OCI-LY1 (cell line): ENCODE measurements around the gene ARHGEF17.

Experiments
- H2AFZ ChIP-seq: fragments of 200-600 bp; sonication (generic), shearing (Covaris generic); 2 replicates; pipeline ENCODE4 v1.6.0; 2014; ENCODE audit warnings: antibody characterized with exemption, mild to moderate bottlenecking, low read length
- H3F3A ChIP-seq: fragments of 200-600 bp; sonication (generic), shearing (Covaris generic); 2 replicates; pipeline ENCODE4 v1.6.0; 2014; ENCODE audit warnings: mild to moderate bottlenecking, antibody characterized with exemption, low read length, moderate library complexity; ENCODE audit not compliant: insufficient read depth
- H3K27ac ChIP-seq: fragments of 200-600 bp; sonication (generic); 2 replicates; pipeline ENCODE4 v1.5.1; 2014; ENCODE audit warnings: low read length, mixed run types, mild to moderate bottlenecking, low read depth; ENCODE audit not compliant: poor library complexity, severe bottlenecking
- H3K27me3 ChIP-seq: fragments of 200-600 bp; sonication (generic); 2 replicates; pipeline ENCODE4 v1.6.0; 2014; ENCODE audit warnings: antibody characterized with exemption, mild to moderate bottlenecking, low read length, moderate library complexity; ENCODE audit not compliant: insufficient read depth
- H3K36me3 ChIP-seq: fragments of 200-600 bp; sonication (generic); 2 replicates; pipeline ENCODE4 v1.6.1; 2014; ENCODE audit warnings: mild to moderate bottlenecking, antibody characterized with exemption, low read length, moderate library complexity, mixed read lengths; ENCODE audit not compliant: insufficient read depth
- H3K4me1 ChIP-seq: fragments of 200-600 bp; sonication (generic); 2 replicates; pipeline ENCODE4 v1.5.1; 2014; ENCODE audit warnings: mild to moderate bottlenecking, low read length, moderate library complexity; ENCODE audit not compliant: insufficient read depth, severe bottlenecking
- H3K4me2 ChIP-seq: fragments of 200-600 bp; sonication (generic), shearing (Covaris generic); 2 replicates; pipeline ENCODE4 v1.6.1; 2014; ENCODE audit warnings: low read length
- H3K4me3 ChIP-seq: fragments of 200-600 bp; sonication (generic); 2 replicates; pipeline ENCODE4 v1.5.1; 2014; ENCODE audit warnings: low read length, low read depth, mild to moderate bottlenecking, mixed read lengths; ENCODE audit not compliant: poor library complexity, severe bottlenecking
- H3K79me2 ChIP-seq: fragments of 200-600 bp; shearing (Covaris generic); 2 replicates; pipeline ENCODE4 v1.6.1; 2016; ENCODE audit warnings: mixed run types, low read length, mixed read lengths; ENCODE audit not compliant: insufficient read depth
- H3K9ac ChIP-seq: fragments of 200-600 bp; sonication (generic), shearing (Covaris generic); 2 replicates; pipeline ENCODE4 v1.6.1; 2014; ENCODE audit warnings: mild to moderate bottlenecking, low read length, mixed read lengths
- H3K9me2 ChIP-seq: fragments of 200-600 bp; sonication (generic), shearing (Covaris generic); 2 replicates; pipeline ENCODE4 v1.6.1; 2014; ENCODE audit warnings: low read depth, mild to moderate bottlenecking, low read length, mixed read lengths
- H3K9me3 ChIP-seq: fragments of 200-600 bp; shearing (Covaris generic); 2 replicates; pipeline ENCODE4 v1.6.1; 2014; ENCODE audit warnings: low read length, mixed read lengths
- H4K20me1 ChIP-seq: fragments of 200-600 bp; sonication (generic), shearing (Covaris generic); 2 replicates; pipeline ENCODE4 v1.6.0; 2016; ENCODE audit warnings: mild to moderate bottlenecking, low read length; ENCODE audit not compliant: insufficient read depth
- EZH2 ChIP-seq: fragments of 200-600 bp; sonication (generic), shearing (Covaris generic); IDR thresholded peaks from 2 replicates; pipeline ENCODE4 v1.8.0; 2017; ENCODE audit warnings: borderline replicate concordance, mixed run types, mild to moderate bottlenecking, antibody characterized with exemption, low read length, moderate library complexity, mixed read lengths
- TF ChIP-seq, protein P1 (sequence below): fragments of 200-600 bp; sonication (generic), shearing (Covaris generic); IDR thresholded peaks from 2 replicates; pipeline ENCODE4 v1.5.1; 2017; ENCODE audit warnings: mild to moderate bottlenecking, antibody characterized with exemption, low read length, moderate library complexity, mixed read lengths

The ARHGEF17 gene

DNA sequence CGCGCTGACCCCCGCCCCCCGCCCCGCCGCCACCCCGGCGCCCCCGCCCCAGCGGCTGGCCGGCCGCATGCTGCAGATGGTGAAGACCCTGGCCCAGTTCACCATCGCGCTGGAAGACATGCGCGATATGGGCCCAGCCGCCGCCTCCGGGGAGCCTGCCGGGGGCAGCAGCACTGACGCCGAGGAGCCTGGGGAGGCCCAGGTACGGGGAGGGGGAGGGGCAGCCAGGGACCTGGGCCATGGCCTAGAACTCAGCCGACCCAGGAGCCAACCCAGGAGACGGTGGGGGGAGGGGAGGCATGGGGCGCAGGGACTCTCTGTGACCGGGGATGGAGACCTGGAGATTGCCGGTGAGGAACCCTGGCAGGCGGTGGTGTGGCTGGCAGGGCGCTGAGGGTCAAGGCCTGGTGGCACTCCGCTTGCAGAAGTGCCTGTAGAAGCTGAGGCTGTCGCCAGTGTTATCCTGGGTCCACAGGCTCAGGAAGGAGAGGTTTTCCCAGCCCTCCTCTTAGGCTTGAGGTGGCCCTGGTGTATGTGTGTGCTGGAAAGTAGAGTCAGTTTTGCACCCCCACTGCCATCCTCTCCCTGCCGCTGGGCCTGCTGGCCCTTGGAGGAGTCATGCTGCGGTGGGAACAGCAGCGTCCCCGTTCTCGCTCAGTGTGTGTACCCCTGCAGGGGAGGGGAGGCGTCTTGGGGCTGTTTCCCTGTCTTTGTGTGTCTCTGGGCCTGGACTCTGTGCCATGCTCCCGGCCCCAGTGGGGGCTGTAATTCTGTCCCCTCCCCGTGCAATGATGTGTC, 35.2 kb downstream of the ARHGEF17 start:
- TF ChIP-seq, protein P1, sequence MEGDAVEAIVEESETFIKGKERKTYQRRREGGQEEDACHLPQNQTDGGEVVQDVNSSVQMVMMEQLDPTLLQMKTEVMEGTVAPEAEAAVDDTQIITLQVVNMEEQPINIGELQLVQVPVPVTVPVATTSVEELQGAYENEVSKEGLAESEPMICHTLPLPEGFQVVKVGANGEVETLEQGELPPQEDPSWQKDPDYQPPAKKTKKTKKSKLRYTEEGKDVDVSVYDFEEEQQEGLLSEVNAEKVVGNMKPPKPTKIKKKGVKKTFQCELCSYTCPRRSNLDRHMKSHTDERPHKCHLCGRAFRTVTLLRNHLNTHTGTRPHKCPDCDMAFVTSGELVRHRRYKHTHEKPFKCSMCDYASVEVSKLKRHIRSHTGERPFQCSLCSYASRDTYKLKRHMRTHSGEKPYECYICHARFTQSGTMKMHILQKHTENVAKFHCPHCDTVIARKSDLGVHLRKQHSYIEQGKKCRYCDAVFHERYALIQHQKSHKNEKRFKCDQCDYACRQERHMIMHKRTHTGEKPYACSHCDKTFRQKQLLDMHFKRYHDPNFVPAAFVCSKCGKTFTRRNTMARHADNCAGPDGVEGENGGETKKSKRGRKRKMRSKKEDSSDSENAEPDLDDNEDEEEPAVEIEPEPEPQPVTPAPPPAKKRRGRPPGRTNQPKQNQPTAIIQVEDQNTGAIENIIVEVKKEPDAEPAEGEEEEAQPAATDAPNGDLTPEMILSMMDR = no peak
- no peak for TF ChIP-seq EZH2
- Histone ChIP-seq H3K4me3 (no peak overlapping the region), H2AFZ (no peak overlapping the region), H3F3A (no peaks in the 10 kb centered on the region), H3K9me3 (no peaks in the 10 kb centered on the region), H3K4me2 (no peak overlapping the region), H3K79me2 (no peaks in the 10 kb centered on the region), H4K20me1 (no peaks in the 10 kb centered on the region), H3K27ac (no peak overlapping the region), H3K27me3 (no peaks in the 10 kb centered on the region; the same call in 1 of the 2 replicates), H3K9ac (no peak overlapping the region), H3K9me2 (no peaks in the 10 kb centered on the region), H3K36me3 (no peaks in the 10 kb centered on the region), H3K4me1 (no peaks in the 10 kb centered on the region)

DNA sequence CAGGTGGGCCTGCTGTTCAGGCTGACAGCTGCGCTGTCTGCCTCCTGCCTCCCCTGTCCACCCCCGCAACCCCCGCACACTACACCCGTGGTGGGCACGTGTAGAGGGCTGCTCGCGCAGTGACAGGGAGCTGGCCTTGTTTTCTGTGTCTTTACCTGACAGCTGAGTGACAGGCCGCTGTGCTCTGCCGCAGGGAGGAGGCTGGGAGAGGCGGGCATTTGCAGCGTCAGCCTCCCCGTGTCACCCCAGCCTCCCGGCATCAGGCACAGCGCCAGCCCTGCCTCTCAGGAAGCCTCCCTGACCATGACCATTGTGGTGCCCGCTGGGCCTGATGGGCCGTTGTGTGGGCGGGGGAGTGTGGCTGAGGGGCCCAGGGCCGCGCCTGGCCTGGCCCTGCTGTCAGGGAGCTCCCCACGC, 36.1 kb downstream of the ARHGEF17 start:
- H3K4me2 ChIP-seq = no peak overlapping the region
- H3K27ac ChIP-seq = no peak overlapping the region
- no peaks in the 10 kb centered on the region for H3K4me1 ChIP-seq
- H3K27me3 ChIP-seq = no peaks in the 10 kb centered on the region; the same call in 1 of the 2 replicates
- H2AFZ ChIP-seq = no peak overlapping the region
- no peaks in the 10 kb centered on the region for H4K20me1 ChIP-seq
- H3K79me2 ChIP-seq = no peaks in the 10 kb centered on the region
- H3K4me3 ChIP-seq = no peak overlapping the region
- H3K36me3 ChIP-seq = no peaks in the 10 kb centered on the region
- H3F3A ChIP-seq = no peaks in the 10 kb centered on the region
- no peaks in the 10 kb centered on the region for H3K9me2 ChIP-seq
- TF ChIP-seq, protein P1 = no peak
- no peak for TF ChIP-seq EZH2
- no peaks in the 10 kb centered on the region for H3K9me3 ChIP-seq
- no peak overlapping the region for H3K9ac ChIP-seq

DNA sequence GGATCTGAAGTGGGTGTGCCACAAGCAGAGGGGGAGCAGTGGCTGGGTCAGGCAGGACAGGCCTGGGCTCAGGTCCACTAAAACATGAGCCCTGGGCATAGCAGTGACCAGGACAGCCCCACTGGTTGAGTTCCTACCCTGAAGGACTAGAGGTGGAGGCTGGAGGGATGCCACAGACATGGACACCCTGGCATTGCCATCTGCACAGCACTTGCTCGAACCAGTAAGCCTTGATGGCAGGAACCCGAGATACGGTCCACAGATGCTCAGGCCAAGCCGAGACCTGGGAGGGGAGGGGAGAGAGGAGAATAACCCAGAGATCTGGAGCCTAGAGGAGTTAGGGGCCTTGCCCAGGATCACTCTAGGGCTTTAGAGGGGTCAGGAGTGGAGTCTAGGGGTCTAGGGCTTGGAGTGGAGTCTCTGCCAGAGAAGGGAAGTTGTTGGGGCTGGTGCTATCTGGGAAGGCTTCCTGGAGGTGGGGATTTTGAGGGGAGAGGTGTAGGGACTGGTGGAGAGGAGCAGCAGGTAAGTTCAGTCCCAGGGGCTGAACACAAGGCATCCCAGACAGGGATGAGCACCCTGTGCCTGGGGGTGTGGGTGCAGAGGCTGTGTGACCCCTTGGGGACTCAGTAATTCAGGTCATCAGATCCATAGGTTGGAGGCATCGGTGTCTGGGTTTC, 37.5 kb downstream of the ARHGEF17 start:
- no peaks in the 10 kb centered on the region for H3K36me3 ChIP-seq
- H2AFZ ChIP-seq = no peak overlapping the region
- no peaks in the 10 kb centered on the region for H3K79me2 ChIP-seq
- no peaks in the 10 kb centered on the region for H3K4me1 ChIP-seq
- no peaks in the 10 kb centered on the region for H3K9me2 ChIP-seq
- H3K4me3 ChIP-seq = no peak overlapping the region
- no peaks in the 10 kb centered on the region for H4K20me1 ChIP-seq
- no peak overlapping the region for H3K27ac ChIP-seq
- H3K9me3 ChIP-seq = no peaks in the 10 kb centered on the region
- no peak overlapping the region for H3K9ac ChIP-seq
- H3F3A ChIP-seq = no peaks in the 10 kb centered on the region
- TF ChIP-seq, protein P1 = no peak
- no peak for TF ChIP-seq EZH2
- H3K27me3 ChIP-seq = no peaks in the 10 kb centered on the region; the same call in 1 of the 2 replicates
- H3K4me2 ChIP-seq = no peak overlapping the region
